ENCODE results near the gene NKD1. TPM values are rescaled to one million over a fixed set of nuclear protein-coding genes. Genes with fewer than 3 reads are reported as not detected.

The NKD1 gene
- total RNA-seq, 1 experiment from 2014 or later: 11.4 TPM

- BruUV-seq (replicated peaks): no TSS peak
- CTCF ChIA-PET: no interaction called here
- Histone ChIP-seq H3K27ac (ENCODE audit: low read depth, low read length) (no peak overlapping the region), H3K9me2 (ENCODE audit: insufficient read depth) (no peaks in the 10 kb centered on the region), H3K79me2 (ENCODE audit: insufficient read depth, low read length) (no peaks in the 10 kb centered on the region), H3K27me3 (ENCODE audit: insufficient read depth, low read length) (no peaks in the 10 kb centered on the region), H3K9ac (ENCODE audit: low read length) (no peak overlapping the region), H2AFZ (ENCODE audit: low read depth, low read length, poor library complexity, severe bottlenecking) (no peak overlapping the region), H3K4me2 (ENCODE audit: low read length) (no peak overlapping the region), H3K4me1 (ENCODE audit: control insufficient read depth in 1 of 2, insufficient read depth in 2 of 2, low read length in 2 of 2) (no peaks in the 10 kb centered on the region), H4K20me1 (ENCODE audit: insufficient read depth) (no peaks in the 10 kb centered on the region), H3K4me3 (replicated peaks in 1 of 2; ENCODE audit: low read depth in 1 of 2, low read length in 2 of 2) (no peak overlapping the region), H3K9me3 (ENCODE audit: control insufficient read depth in 1 of 2, insufficient read depth in 1 of 2, low read depth in 1 of 2, low read length in 2 of 2) (no peaks in the 10 kb centered on the region), H3K36me3 (ENCODE audit: control insufficient read depth in 1 of 2, insufficient read depth in 2 of 2, low read length in 2 of 2) (no peaks in the 10 kb centered on the region)
- intact Hi-C loops (cut with micrococcal nuclease): no loop called here
- TF ChIP-seq CEBPB (IDR thresholded peaks at IDR 0.05; ENCODE audit: low read depth) (no peak), EGR1 (IDR thresholded peaks at IDR 0.05; ENCODE audit: low read depth) (no peak), EZH2 (IDR thresholded peaks at IDR 0.05) (no peak), YY1 (IDR thresholded peaks at IDR 0.05; ENCODE audit: extremely low read depth, insufficient replicate concordance, low read depth, low read length) (no peak), EZH2phosphoT487 (IDR thresholded peaks at IDR 0.05; ENCODE audit: borderline replicate concordance) (no peak), MAX (IDR thresholded peaks at IDR 0.05) (no peak), SP1 (IDR thresholded peaks at IDR 0.05; ENCODE audit: low read depth) (no peak), ZFX (IDR thresholded peaks at IDR 0.05) (no peak), REST (IDR thresholded peaks at IDR 0.05; ENCODE audit: low read depth) (no peak), SIN3A (IDR thresholded peaks at IDR 0.05; ENCODE audit: low read depth) (no peak), POLR2A (IDR thresholded peaks at IDR 0.05; ENCODE audit: borderline replicate concordance, extremely low read depth, insufficient read depth, insufficient read length) (no peak), POLR2AphosphoS5 (IDR thresholded peaks at IDR 0.05; ENCODE audit: low read depth, low read length) (no peak)
- POLR2A ChIA-PET: no interaction called here
- no peak for DNase-seq (ENCODE audit: low read depth, low spot score)
- ATAC-seq: no peak
- RAD21 ChIA-PET (ENCODE audit: low non-redundant PET in 1 of 2, low total read pairs in 2 of 2, uncharacterized antibody in 2 of 2, unreplicated experiment in 2 of 2): no interaction called here
Observed at GRCh38 chr16:50685462-50686063, 137.4 kb downstream of the NKD1 start.
